ENCODE measurements around the gene COASY.

Gene COASY

GRCh38 chr17:42514279-42514678 lies 47.7 kb upstream of the COASY start:
- no peaks in the 10 kb centered on the region for H3K79me2 ChIP-seq (ENCODE audit: low read length)
- H3K36me3 ChIP-seq (replicated peaks; ENCODE audit: low read depth, low read length) = peaks cover 18% of the 10 kb centered on the region
- no peaks in the 10 kb centered on the region for H3K9me3 ChIP-seq (ENCODE audit: insufficient read depth, low read length)
- no peak overlapping the region for H3K9ac ChIP-seq (ENCODE audit: low read length)
- H3K27me3 ChIP-seq (ENCODE audit: low read depth, low read length) = no peaks in the 10 kb centered on the region
- no peak overlapping the region for H3K4me2 ChIP-seq (ENCODE audit: low read length)
- no peak overlapping the region for H3K27ac ChIP-seq (ENCODE audit: low read length)
- no peaks in the 10 kb centered on the region for H4K20me1 ChIP-seq (ENCODE audit: insufficient read depth, low read length)
- H3K4me3 ChIP-seq (ENCODE audit: low read length) = no peak overlapping the region
- H3K4me1 ChIP-seq (ENCODE audit: low read length) = peaks cover 15% of the 10 kb centered on the region
- TF ChIP-seq EZH2phosphoT487 (IDR thresholded peaks at IDR 0.05; ENCODE audit: low read depth) (no peak), CTCF (IDR thresholded peaks at IDR 0.05; ENCODE audit: low read depth, low read length) (no peak)
- H2AFZ ChIP-seq (ENCODE audit: low read depth, low read length) = no peak overlapping the region

GRCh38 chr17:42514867-42515266 lies 47.1 kb upstream of the COASY start:
- H3K36me3 ChIP-seq (replicated peaks; ENCODE audit: low read depth, low read length) = peaks cover 12% of the 10 kb centered on the region
- no peak overlapping the region for H3K9ac ChIP-seq (ENCODE audit: low read length)
- H3K4me3 ChIP-seq (ENCODE audit: low read length) = no peak overlapping the region
- no peak overlapping the region for H3K4me2 ChIP-seq (ENCODE audit: low read length)
- H3K27ac ChIP-seq (ENCODE audit: low read length) = no peak overlapping the region
- no peaks in the 10 kb centered on the region for H3K27me3 ChIP-seq (ENCODE audit: low read depth, low read length)
- H3K79me2 ChIP-seq (ENCODE audit: low read length) = no peaks in the 10 kb centered on the region
- no peak overlapping the region for H2AFZ ChIP-seq (ENCODE audit: low read depth, low read length)
- H3K4me1 ChIP-seq (ENCODE audit: low read length) = peaks cover 15% of the 10 kb centered on the region
- H3K9me3 ChIP-seq (ENCODE audit: insufficient read depth, low read length) = no peaks in the 10 kb centered on the region
- no peaks in the 10 kb centered on the region for H4K20me1 ChIP-seq (ENCODE audit: insufficient read depth, low read length)
- TF ChIP-seq CTCF (IDR thresholded peaks at IDR 0.05; ENCODE audit: low read depth, low read length) = no peak
- TF ChIP-seq EZH2phosphoT487 (IDR thresholded peaks at IDR 0.05; ENCODE audit: low read depth) = no peak

- Histone ChIP-seq H3K4me3 (ENCODE audit: low read length) (no peak overlapping the region), H2AFZ (ENCODE audit: low read depth, low read length) (no peak overlapping the region), H3K27me3 (ENCODE audit: low read depth, low read length) (no peaks in the 10 kb centered on the region), H3K9me3 (ENCODE audit: insufficient read depth, low read length) (no peaks in the 10 kb centered on the region), H3K4me2 (ENCODE audit: low read length) (no peak overlapping the region), H3K27ac (ENCODE audit: low read length) (no peak overlapping the region), H3K36me3 (replicated peaks; ENCODE audit: low read depth, low read length) (peaks cover 18% of the 10 kb centered on the region), H3K4me1 (ENCODE audit: low read length) (peaks cover 9% of the 10 kb centered on the region), H3K9ac (ENCODE audit: low read length) (no peak overlapping the region), H4K20me1 (ENCODE audit: insufficient read depth, low read length) (no peaks in the 10 kb centered on the region), H3K79me2 (ENCODE audit: low read length) (no peaks in the 10 kb centered on the region)
- peak; percentile 97 for TF ChIP-seq CTCF (IDR thresholded peaks at IDR 0.05; ENCODE audit: low read depth, low read length)
- TF ChIP-seq EZH2phosphoT487 (IDR thresholded peaks at IDR 0.05; ENCODE audit: low read depth) = no peak
Observed at GRCh38 chr17:42517516-42517915, 44.4 kb upstream of the COASY start.

GRCh38 chr17:42518046-42518754 lies 43.7 kb upstream of the COASY start:
- H3K4me2 ChIP-seq (ENCODE audit: low read length) = no peak overlapping the region

More at GRCh38 chr17:42518046-42518754, 43.7 kb upstream of the COASY start:
- Histone ChIP-seq H3K27ac (ENCODE audit: low read length) (no peak overlapping the region), H3K4me3 (ENCODE audit: low read length) (no peak overlapping the region), H3K36me3 (replicated peaks; ENCODE audit: low read depth, low read length) (peaks cover 18% of the 10 kb centered on the region), H3K9ac (ENCODE audit: low read length) (no peak overlapping the region), H3K27me3 (ENCODE audit: low read depth, low read length) (no peaks in the 10 kb centered on the region), H3K4me1 (ENCODE audit: low read length) (0 out of 2 replicates have a peak, but pooled peaks cover 3% of the 10 kb centered on the region), H3K9me3 (ENCODE audit: insufficient read depth, low read length) (no peaks in the 10 kb centered on the region), H4K20me1 (ENCODE audit: insufficient read depth, low read length) (no peaks in the 10 kb centered on the region), H3K79me2 (ENCODE audit: low read length) (no peaks in the 10 kb centered on the region), H2AFZ (ENCODE audit: low read depth, low read length) (no peak overlapping the region)
- TF ChIP-seq CTCF (IDR thresholded peaks at IDR 0.05; ENCODE audit: low read depth, low read length) = no peak
- no peak for TF ChIP-seq EZH2phosphoT487 (IDR thresholded peaks at IDR 0.05; ENCODE audit: low read depth)

All from OCI-LY3 (cell line).